NCI-H82 (cell line): Measurements from ENCODE around the gene FNDC11.

Experiments
- DNase-seq: peaks from one replicate; lab custom pipeline; 2025; lab: John Stamatoyannopoulos, UW

Gene FNDC11

DNA sequence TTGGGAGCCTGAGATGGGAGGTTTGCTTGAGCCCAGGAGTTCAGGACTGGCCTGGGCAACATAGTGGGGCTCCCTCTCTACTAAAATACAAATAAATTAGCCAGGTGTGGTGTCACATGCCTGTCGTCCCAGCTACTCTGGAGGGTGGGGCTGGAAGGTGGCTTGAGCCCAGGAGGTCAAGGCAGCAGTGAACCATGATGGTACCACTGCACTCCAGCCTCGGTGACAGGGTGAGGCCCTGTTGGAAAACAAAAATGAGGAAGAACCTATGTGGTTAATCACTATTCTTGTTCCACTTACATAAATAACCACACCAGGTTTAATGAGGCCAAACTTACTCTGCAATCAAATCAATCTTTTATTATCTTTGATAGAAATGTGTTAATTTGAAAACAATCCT is 28.0 kb upstream of the FNDC11 start:
- DNase-seq: no peak

- DNase-seq: no peak
Observed at GRCh38 chr20:63527184-63527583, 26.8 kb upstream of the FNDC11 start.

- no peak for DNase-seq
Observed at GRCh38 chr20:63529180-63529860, 24.6 kb upstream of the FNDC11 start.

DNA sequence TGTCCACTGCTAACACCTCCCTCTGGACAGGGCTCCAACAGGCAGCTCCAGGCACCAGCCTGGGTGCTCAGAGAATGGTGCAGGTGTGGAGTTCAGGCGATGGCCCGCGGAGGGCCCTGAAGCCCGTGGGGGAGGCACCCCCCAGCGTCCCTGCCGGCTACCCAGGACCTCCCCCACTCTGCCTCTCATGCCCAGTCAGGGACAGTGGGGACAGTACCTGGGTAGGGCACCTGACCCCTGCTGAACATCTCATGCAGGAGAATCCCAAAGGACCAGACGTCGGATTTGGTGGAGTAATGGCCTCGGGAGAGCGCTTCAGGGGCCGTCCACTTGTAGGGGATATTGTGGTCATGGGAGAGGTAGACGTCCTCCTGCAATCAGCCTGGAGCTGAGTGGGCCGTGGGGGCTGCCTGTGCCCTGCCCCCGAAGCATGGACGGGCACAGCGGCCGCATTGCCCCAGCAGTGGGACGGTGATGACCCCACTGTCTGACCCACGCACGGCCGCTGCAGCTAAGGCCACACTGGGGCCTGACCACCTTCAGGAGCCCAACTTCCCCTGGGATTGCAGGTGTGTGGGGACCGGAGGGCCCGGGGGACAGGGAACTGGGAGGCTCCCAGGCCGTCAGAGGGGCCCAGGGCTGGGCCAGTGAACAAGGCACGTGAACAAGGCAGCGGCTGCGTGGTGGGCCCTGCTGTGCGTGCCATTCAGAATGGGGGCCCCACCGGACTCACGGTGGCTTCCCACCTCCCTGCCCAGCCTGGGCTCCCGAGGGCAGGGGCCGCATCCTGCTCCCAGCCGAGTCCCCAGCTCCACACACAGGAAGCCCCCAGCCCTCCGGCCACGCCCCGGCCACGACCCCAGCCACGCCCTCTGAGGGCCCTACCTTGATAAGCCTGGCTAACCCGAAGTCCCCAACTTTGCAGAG is 23.8 kb upstream of the FNDC11 start:
- DNase-seq: no peak

- DNase-seq: no peak
Observed at GRCh38 chr20:63530788-63531160, 23.2 kb upstream of the FNDC11 start.

- no peak for DNase-seq
Observed at GRCh38 chr20:63531686-63532448, 22.1 kb upstream of the FNDC11 start.

- no peak for DNase-seq
Observed at GRCh38 chr20:63532449-63532971, 21.4 kb upstream of the FNDC11 start.

DNA sequence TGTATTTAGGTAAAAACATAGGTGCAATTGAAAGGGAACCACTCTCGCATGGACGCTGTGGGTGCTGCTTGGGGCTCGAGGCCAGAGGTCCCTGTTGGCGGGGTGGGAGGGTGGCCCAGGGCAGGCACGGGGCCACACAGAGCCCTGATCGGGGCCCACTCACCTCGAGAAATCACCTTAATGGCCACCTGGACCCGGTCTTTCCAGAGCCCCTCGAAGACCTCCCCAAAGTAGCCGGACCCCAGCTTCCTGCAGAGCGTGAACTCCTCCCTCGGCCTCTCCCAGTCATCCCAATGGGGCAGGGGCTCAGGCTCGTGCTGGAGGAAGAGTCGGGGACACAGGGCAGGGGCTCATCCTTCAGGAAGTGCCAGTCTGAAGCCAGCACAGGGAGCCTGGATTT is 20.6 kb upstream of the FNDC11 start:
- no peak for DNase-seq

- DNase-seq: no peak
Observed at GRCh38 chr20:63533871-63534393, 20.0 kb upstream of the FNDC11 start.

DNA sequence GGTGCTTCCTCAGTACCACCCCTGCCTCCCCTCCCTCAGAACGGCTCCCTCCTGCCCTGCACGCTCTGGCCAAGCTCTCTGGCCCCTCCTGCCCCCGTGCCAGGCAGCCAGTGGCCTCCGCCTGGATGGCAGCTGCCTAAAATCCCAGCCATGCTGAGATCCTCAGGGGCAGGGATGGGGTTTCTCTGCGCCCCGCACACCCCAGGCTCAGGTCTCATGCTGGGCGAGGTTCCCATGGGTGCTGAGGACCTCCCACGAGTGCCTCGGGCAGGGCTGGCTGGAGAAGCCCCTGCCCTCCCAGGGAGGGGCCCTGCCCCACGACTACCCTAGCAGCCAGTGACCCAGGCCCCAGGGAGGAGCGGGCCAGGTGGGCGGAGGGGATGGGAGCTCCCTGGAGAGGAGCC is 19.5 kb upstream of the FNDC11 start:
- no peak for DNase-seq

GRCh38 chr20:63534831-63535651 is 18.9 kb upstream of the FNDC11 start:
- no peak for DNase-seq

GRCh38 chr20:63536241-63536977 is 17.6 kb upstream of the FNDC11 start:
- DNase-seq: peak; percentile 36

DNA sequence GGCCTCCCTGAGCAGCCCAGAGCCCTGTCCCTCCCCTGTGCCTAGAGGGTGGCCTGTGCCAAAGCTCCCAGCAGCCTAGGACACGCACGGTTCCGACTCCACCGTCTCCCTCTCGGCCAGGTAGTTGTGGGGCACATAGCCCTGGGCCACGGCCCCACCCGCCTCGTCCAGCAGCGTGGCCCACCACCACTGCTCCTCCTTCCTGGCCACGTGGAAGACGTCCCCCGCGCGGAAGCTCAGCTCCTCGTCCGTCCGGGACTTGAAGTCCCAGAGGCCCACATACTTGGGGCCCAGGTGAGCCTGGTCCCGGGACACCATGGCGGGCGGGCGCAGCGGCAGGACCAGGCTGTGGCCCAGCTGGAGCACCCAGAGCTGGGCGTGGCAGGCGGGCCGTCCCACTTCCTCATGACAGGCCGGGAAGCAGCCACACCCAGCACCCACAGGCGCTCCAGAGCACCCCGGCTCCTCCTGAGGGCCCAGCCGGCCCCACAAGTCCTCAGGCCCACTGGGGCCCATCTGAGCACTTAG is 16.9 kb upstream of the FNDC11 start, which contains the start of gene PTK6:
PTK6 (minus strand) TSS at position 380 of the 528 bp plus-strand sequence; CDS start at position 318, 62 bp downstream.
- no peak for DNase-seq

- DNase-seq: peak; percentile 88
Observed at GRCh38 chr20:63537525-63538203, 16.3 kb upstream of the FNDC11 start.

DNA sequence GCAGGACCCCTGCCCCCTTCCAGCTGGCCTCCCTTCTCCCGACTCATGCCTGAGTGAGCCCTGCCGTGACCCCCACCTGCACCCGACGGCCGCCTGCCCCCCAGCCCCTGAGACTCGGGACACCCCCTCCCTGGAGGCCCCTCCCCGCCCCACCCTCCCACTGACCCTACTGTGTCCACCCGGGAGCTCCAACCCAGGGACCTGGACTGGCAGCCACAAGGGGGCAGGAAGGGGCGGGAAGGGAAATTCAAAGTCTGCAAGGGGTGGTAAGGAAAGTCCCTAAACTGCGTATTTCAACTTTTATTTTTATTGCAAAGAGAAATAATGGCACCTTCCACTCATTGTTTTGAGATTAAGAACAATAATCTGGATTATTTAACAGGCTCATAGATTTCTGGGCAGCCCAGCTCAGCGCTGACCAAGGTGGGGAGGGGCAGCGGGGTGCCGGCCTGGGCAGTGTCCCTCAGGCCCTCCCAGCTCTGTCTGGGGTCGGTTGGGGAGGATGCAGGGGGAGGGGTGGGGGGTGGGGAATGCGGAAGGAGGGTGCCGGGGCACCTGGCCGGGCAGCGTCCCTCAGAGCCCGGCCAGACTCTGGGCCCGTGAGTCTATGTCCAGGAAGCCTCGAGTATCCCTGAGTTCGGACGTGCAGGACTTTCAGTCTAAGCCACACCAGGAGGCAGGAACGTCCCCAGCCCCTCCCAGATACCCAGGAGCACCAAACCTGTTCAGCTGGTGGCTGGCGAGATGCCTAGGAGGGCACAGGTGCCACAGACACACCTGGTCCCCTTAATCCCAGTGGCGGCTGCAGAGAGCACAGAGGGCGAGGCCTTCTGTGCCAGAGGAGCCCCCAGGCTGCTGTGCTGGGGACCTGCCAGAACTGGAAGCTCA is 15.5 kb upstream of the FNDC11 start:
- peak; percentile 61 for DNase-seq

DNA sequence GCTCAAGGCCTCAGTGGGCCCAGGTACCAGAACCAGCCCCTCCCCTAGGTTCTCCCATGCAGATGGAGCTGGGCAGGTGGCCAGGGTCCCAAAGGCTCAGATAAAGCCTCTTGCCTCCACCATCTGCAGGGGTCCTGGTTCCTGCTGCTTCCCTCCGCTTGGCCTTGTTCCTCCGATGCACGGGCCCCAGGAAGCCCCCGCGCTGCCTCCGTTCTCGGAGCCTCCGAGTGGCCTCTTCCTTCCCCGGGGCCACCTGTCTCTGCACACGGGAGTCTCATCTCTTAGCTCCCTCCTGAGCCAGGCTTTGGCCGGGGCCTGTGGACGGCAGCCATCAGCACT is 14.9 kb upstream of the FNDC11 start:
- no peak for DNase-seq

- no peak for DNase-seq
Observed at GRCh38 chr20:63539441-63540370, 14.3 kb upstream of the FNDC11 start.
